PC-3 (cell line): ENCODE measurements around the gene CYB5R4.

Experiments
- EZH2 ChIP-seq: fragments of 300-600 bp; sonication (generic); IDR thresholded peaks from one replicate; pipeline ENCODE4 v1.6.1; 2017; ENCODE audit warnings: antibody characterized with exemption, mild to moderate bottlenecking, low read length; ENCODE audit not compliant: unreplicated experiment
- TF ChIP-seq, protein P1 (sequence below): fragments of 300-600 bp; sonication (generic); conservative IDR thresholded peaks from 2 replicates; pipeline ENCODE4 v1.5.1; 2017; ENCODE audit warnings: antibody characterized with exemption, low read depth, mild to moderate bottlenecking, low read length

DNA sequence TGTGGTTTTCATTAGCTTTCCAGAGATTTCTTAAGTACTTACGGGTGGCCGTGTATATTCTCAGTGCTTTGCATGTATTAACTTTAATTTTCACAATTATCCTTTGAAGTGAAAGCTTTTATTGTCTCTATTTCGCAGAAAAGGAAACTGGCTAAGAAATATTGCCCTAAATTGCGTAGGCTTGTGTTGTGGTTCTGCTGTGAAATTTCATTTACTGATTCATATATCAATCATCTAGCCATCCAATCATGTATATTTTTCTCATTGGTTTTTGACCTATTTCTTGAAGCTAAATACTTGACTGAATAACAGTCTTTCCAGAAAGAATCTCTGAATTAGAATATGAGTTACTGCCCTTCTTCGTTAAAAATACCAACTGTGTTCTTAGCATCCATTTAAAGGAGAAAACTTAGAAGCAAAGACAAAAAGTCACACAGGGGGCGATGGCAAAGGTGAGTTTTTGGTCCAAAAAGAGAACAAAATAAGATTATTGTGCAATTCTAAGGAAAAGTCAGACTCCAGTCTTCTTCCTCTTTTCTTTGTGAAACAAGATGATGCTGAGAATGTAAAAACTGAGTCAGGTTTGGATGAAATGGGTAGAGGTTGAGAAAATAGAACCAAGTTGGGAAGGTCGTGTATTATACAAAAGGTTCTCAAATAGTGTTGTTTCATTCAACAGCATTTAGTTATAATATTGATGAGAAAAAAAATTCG lies 1.4 kb downstream of the CYB5R4 start:
- TF ChIP-seq, protein P1, sequence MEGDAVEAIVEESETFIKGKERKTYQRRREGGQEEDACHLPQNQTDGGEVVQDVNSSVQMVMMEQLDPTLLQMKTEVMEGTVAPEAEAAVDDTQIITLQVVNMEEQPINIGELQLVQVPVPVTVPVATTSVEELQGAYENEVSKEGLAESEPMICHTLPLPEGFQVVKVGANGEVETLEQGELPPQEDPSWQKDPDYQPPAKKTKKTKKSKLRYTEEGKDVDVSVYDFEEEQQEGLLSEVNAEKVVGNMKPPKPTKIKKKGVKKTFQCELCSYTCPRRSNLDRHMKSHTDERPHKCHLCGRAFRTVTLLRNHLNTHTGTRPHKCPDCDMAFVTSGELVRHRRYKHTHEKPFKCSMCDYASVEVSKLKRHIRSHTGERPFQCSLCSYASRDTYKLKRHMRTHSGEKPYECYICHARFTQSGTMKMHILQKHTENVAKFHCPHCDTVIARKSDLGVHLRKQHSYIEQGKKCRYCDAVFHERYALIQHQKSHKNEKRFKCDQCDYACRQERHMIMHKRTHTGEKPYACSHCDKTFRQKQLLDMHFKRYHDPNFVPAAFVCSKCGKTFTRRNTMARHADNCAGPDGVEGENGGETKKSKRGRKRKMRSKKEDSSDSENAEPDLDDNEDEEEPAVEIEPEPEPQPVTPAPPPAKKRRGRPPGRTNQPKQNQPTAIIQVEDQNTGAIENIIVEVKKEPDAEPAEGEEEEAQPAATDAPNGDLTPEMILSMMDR = no peak
- TF ChIP-seq EZH2 = no peak
